ENCODE data around the gene ASIC2.

GRCh38 chr17:33338242-33338641, 45.1 kb upstream of the ASIC2 start:
- no peak for TF ChIP-seq REST (IDR thresholded peaks at IDR 0.05; ENCODE audit: low read depth)
- no peak for TF ChIP-seq CTCF (IDR thresholded peaks at IDR 0.05 in 2 of 3, conservative IDR thresholded peaks at IDR 0.05 in 1 of 3; ENCODE audit: borderline replicate concordance in 1 of 3, insufficient read depth in 1 of 3, low read depth in 2 of 3, low read length in 2 of 3)
- TF ChIP-seq EZH2 (IDR thresholded peaks at IDR 0.05), result no peak
- TF ChIP-seq POLR2A (IDR thresholded peaks at IDR 0.05; ENCODE audit: borderline replicate concordance, extremely low read depth, insufficient read depth, insufficient read length), result no peak
- no peak for TF ChIP-seq YY1 (IDR thresholded peaks at IDR 0.05; ENCODE audit: extremely low read depth, insufficient replicate concordance, low read depth, low read length)
- TF ChIP-seq SP1 (IDR thresholded peaks at IDR 0.05; ENCODE audit: low read depth), result no peak
- no peak for TF ChIP-seq SIN3A (IDR thresholded peaks at IDR 0.05; ENCODE audit: low read depth)
